ENCODE measurements around the gene LRRTM2.

The LRRTM2 gene

GRCh38 chr5:138869763-138870500 lies 5.2 kb downstream of the LRRTM2 start:
- no peaks in the 10 kb centered on the region for H4K20me1 ChIP-seq (ENCODE audit: insufficient read depth, low read length)
- no peaks in the 10 kb centered on the region for H3K36me3 ChIP-seq (ENCODE audit: insufficient read depth, low read length)

GRCh38 chr5:138869038-138869437 lies 6.1 kb downstream of the LRRTM2 start:
- no peak for TF ChIP-seq CTCF (IDR thresholded peaks at IDR 0.05; ENCODE audit: low read length)
- no peak for TF ChIP-seq EZH2 (IDR thresholded peaks at IDR 0.05; ENCODE audit: borderline replicate concordance, low read length)
- Histone ChIP-seq H3K36me3 (ENCODE audit: insufficient read depth, low read length) (no peaks in the 10 kb centered on the region), H3F3A (ENCODE audit: insufficient read depth, low read length) (no peaks in the 10 kb centered on the region), H3K27me3 (ENCODE audit: insufficient read depth, low read length) (no peaks in the 10 kb centered on the region; the same call in 1 of the 2 replicates), H3K27ac (ENCODE audit: low read depth, low read length, poor library complexity, severe bottlenecking) (no peak overlapping the region), H3K9me2 (ENCODE audit: low read depth, low read length) (no peaks in the 10 kb centered on the region), H3K4me1 (ENCODE audit: insufficient read depth, low read length, severe bottlenecking) (no peaks in the 10 kb centered on the region), H4K20me1 (ENCODE audit: insufficient read depth, low read length) (no peaks in the 10 kb centered on the region), H3K9ac (ENCODE audit: low read length) (no peak overlapping the region), H3K9me3 (ENCODE audit: low read length) (no peaks in the 10 kb centered on the region), H3K4me3 (ENCODE audit: low read depth, low read length, poor library complexity, severe bottlenecking) (no peak overlapping the region), H2AFZ (ENCODE audit: low read length) (no peak overlapping the region), H3K4me2 (ENCODE audit: low read length) (no peak overlapping the region), H3K79me2 (ENCODE audit: insufficient read depth, low read length) (no peaks in the 10 kb centered on the region)

More at GRCh38 chr5:138869763-138870500, 5.2 kb downstream of the LRRTM2 start:
- Histone ChIP-seq H3K4me1 (ENCODE audit: insufficient read depth, low read length, severe bottlenecking) (no peaks in the 10 kb centered on the region), H3F3A (ENCODE audit: insufficient read depth, low read length) (no peaks in the 10 kb centered on the region), H3K4me3 (ENCODE audit: low read depth, low read length, poor library complexity, severe bottlenecking) (no peak overlapping the region), H3K9me3 (ENCODE audit: low read length) (no peaks in the 10 kb centered on the region), H3K27me3 (ENCODE audit: insufficient read depth, low read length) (no peaks in the 10 kb centered on the region; the same call in 1 of the 2 replicates), H3K9ac (ENCODE audit: low read length) (no peak overlapping the region), H2AFZ (ENCODE audit: low read length) (no peak overlapping the region), H3K27ac (ENCODE audit: low read depth, low read length, poor library complexity, severe bottlenecking) (no peak overlapping the region), H3K9me2 (ENCODE audit: low read depth, low read length) (no peaks in the 10 kb centered on the region), H3K4me2 (ENCODE audit: low read length) (no peak overlapping the region), H3K79me2 (ENCODE audit: insufficient read depth, low read length) (no peaks in the 10 kb centered on the region)
- TF ChIP-seq CTCF (IDR thresholded peaks at IDR 0.05; ENCODE audit: low read length) (no peak), EZH2 (IDR thresholded peaks at IDR 0.05; ENCODE audit: borderline replicate concordance, low read length) (no peak)

DNA sequence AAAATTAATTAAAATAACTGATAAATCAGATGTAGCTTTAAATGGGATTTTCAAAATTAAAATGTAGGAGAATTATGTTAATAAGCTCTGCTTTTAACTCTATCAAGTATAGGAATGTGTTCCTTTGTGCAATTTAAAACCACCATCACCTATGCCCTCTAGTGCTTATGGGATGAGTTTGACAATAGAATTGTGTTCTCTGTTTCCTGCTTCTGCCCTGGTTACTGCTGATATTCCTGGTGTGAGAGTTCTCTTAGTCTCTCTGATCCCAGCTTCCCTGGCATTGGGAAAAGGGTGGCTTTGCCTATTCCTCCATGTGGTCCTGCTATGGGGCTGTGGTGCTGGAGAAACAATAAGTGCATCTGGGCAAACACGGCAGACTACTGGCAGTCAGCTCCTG lies 8.1 kb downstream of the LRRTM2 start:
- no peaks in the 10 kb centered on the region for H3K9me2 ChIP-seq (ENCODE audit: low read depth, low read length)
- no peak overlapping the region for H3K9ac ChIP-seq (ENCODE audit: low read length)
- H2AFZ ChIP-seq (ENCODE audit: low read length) = no peak overlapping the region
- no peaks in the 10 kb centered on the region for H4K20me1 ChIP-seq (ENCODE audit: insufficient read depth, low read length)
- H3F3A ChIP-seq (ENCODE audit: insufficient read depth, low read length) = no peaks in the 10 kb centered on the region
- no peaks in the 10 kb centered on the region for H3K9me3 ChIP-seq (ENCODE audit: low read length)
- no peaks in the 10 kb centered on the region; the same call in 1 of the 2 replicates for H3K27me3 ChIP-seq (ENCODE audit: insufficient read depth, low read length)
- no peak overlapping the region for H3K27ac ChIP-seq (ENCODE audit: low read depth, low read length, poor library complexity, severe bottlenecking)
- H3K79me2 ChIP-seq (ENCODE audit: insufficient read depth, low read length) = no peaks in the 10 kb centered on the region
- H3K4me2 ChIP-seq (ENCODE audit: low read length) = no peak overlapping the region
- no peaks in the 10 kb centered on the region for H3K36me3 ChIP-seq (ENCODE audit: insufficient read depth, low read length)
- no peak overlapping the region for H3K4me3 ChIP-seq (ENCODE audit: low read depth, low read length, poor library complexity, severe bottlenecking)
- TF ChIP-seq EZH2 (IDR thresholded peaks at IDR 0.05; ENCODE audit: borderline replicate concordance, low read length) (no peak), CTCF (IDR thresholded peaks at IDR 0.05; ENCODE audit: low read length) (no peak)
- H3K4me1 ChIP-seq (ENCODE audit: insufficient read depth, low read length, severe bottlenecking) = no peaks in the 10 kb centered on the region
